Activated CD4-positive, alpha-beta T cell treated with anti-CD3 and anti-CD28 coated beads, Interleukin-2, amount 50 U/mL, for 16 hours (primary cell): ENCODE results near the gene TBC1D3B.
"Not testable (repeated sequence)": the region's sequence is repeated elsewhere in the genome, so short reads cannot be mapped to it uniquely, and the experiment has no call there.

Experiments used
- DNase-seq: peaks from one replicate; pipeline ENCODE4 v3.0.0-alpha.2; 2020

The TBC1D3B gene

DNA sequence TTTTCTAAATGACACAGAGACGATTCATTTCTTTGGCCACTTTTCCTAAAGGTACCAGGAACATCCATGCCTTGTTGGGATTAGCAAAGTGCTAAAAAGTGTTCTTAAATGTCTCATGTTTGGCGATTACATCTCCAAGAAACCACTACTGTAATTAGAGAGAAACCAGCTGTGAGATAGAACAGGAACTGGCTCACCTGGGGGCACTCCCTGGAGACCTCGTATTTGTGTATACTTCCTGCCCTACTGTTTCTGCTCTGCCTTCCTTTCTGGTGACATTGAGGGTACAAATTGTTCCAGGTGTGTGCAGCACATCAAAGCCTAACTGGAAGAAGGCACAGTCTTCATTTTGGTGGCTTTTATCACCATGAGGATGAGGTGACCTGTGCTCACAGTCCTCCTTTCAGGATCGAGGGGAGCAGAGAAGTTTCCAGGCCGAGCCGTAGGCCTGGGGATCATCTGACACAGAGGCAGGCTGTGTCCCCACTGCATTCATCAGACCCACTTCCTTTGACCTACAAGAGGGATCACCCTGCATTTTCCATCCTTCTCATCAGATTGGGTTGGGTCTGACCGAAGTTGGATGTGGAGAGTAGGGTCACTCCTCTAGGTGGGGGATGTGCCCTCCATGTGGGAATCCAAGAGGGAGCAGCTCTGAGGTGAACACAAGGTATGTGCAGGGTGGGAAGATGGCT, 49.1 kb downstream of the TBC1D3B start:
- DNase-seq: no peak

DNA sequence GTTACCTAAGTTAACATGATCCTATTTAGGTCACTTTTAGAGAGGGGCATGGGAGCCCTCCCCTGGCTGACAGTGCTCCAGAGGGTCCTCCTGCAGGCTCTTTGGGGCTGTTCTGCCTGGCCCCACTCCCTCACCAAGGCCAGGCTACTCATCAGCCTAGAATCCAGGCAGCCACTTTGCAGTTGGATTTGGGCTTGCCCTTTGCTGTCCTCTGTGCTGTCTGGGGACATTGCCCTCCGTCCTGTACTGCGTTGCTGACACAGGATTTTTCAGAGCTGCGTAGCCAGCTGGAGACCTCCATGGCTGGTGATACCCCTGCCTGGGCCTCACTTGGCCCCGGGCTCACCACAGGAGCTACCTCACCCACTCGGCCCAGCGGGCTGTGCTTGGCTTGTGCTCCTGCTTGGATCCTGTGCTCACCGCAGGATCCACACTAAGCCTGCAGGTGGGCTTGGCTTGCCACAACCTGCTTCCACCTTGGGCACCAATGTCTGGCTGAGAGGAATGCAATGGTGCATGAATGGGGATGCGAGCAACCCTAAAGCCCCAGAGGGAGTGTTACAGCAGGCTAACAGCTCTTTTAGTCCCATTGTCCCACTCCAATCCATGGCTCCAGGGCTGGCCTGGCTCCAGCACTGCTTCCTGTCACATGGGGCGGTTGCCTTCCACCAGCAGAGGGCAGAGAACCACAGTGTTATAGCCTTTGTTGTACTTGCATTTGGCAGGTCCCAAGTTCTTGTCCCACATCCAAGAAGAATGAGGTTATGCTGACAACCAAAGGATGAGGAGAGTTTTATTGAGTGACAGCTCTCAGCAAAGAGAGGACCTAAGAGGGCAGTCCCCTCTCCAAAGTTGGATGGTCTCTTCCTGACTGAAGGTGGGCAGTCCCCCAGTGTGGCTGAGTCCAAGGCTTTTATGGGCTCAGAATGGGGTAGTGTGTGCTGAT, 51.3 kb downstream of the TBC1D3B start:
- no peak for DNase-seq

DNA sequence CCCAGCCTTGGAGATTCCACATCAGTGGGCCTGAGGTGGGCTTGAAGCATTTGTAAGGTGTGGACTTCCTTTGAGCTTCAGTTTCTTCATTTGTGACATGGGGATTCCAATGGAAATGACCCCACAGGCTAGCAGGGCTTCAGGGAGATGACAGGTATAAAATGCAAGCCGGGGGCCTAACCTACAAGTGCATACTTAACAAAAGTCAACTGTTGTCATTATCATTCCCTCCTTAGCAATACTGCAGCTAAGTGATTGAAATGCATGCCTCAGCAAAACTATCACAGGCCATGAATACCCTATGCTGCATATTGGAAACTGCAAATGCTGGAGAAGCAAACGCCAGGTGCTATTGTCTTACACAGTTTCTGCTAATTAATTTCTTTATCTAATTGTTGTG, 53.0 kb downstream of the TBC1D3B start:
- DNase-seq: no peak

DNA sequence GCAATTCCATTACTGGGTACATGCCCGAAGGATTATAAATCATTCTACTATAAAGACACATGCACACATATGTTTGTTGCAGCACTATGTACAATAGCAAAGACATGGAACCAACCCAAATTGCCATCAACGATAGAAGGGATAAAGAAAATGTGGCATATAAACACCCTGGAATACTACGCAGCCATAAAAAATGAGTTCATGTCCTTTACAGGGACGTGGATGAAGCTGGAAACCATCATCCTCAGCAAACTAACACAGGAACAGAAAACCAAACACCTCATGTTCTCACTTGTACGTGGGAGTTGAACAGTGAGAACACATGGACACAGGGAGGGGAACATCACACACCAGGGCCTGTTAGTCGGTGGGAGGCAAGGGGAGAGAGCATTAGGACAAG, 55.3 kb downstream of the TBC1D3B start:
- DNase-seq: not testable (repeated sequence)

DNA sequence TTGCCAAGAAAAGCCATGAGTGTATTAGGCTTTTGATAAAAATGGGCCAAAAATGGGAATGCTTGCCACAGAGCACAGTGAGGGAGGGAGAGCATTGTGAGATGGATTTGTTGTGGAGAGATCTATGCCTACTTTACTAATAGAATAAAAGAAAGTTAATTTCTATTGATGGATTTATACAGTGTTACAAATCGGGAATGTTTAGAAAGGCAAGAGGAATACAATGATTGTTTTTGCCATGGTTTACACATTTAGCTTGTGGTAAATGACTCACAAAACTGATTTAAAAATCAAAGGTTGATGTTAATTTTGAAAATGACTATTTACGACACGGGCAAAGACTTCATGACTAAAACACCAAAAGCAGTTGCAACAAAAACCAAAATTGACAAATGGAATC, 56.2 kb downstream of the TBC1D3B start:
- DNase-seq: no peak

DNA sequence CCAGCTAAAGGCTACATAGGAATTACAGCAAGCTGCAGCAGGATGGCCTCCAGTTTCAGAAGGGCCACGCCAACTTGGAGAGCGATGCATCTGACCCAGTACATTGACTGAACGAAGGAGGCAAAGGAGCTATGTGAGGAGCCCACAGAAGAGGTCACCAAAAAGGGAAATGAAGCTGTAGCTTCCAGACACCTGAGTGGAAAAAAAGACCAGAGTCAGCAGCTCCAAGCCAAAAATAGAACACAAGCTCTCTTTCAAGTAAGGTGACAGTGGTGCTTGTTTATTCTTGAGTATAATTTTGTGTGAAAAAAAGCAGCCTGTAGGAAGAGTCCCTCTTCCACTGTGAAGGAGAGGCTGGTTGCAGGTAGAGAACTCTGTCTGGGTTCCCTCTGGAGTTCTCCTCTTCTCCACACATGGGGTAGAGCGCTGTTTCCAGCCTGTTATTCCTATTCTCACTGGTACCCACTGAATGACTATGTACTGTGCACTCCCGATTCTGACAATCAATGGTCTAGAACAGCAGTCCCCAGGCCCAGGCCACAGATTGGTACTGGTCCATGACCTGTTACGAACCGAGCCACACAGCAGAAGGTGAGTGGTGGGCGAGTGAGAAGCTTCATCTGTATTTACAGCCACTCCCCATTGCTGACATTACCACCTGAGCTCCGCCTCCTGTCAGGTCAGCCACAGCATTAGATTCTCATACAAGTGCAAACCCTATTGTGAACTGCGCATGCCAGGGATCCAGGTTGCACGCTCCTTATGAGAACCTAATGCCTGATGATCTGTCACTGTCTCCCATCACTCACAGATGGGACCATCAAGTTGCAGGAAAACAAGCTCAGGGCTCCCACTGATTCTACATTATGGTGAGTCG, 57.7 kb downstream of the TBC1D3B start:
- no peak for DNase-seq

DNA sequence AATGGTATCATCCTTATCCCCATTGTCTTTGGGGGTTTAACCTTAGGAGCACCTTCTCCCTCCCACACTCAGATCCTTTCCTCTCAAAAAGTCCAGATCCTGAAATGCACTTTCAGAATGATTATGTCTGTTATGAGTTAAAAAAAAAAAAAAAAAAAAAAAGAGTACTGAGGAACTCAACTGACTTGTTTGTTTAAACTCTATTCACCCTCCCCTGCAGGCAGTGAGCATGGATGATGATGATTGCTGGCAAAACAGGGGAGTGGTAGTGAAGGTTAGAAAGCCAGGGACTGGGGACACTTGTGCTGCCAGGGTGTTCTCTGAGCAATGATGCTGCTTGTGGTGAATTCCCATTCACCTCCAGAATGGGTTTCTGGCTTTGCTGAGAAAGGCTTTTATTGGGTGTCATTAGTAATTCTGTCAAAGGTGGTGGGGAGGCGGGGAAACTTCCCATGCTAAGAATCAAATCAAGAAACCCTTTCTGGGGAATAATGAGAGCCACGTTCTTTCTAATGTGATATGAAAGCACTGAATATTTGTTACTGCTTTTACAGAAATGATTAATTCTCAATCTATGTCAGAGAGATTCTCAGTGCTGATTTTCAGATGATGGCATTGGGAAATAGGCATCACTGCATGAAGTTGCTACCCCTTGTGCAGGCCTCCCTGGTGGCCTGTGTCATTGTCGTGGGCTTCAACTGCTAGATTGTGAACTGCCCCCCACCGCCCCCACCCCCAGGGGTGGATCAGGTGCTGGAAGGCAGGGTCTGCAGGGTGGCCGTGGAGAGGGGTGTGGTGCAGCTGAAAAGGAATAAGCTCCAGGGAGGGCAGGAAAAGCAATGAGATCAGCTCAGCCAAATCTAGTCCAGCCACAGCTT, 58.7 kb downstream of the TBC1D3B start:
- DNase-seq: peak; percentile 74
